Testis (tissue), 3 donors: ENCODE measurements around the gene MYH11. TPM values are rescaled to one million over a fixed set of nuclear protein-coding genes. Genes with fewer than 3 reads are reported as not detected.

Experiments
- DNase-seq: peaks from one replicate; pipeline ENCODE4 v3.0.0-alpha.2; 2019
- H3K27ac ChIP-seq, 2 donors: fragments of 200-600 bp; sonication (generic); one replicate each; pipeline ENCODE4 v1.5.1; 2019
- H3K27me3 ChIP-seq: fragments of 200-600 bp; sonication (generic); one replicate; pipeline ENCODE4 v1.5.1; 2019
- H3K36me3 ChIP-seq: fragments of 200-600 bp; sonication (generic); one replicate; pipeline ENCODE4 v1.5.1; 2017; ENCODE audit warnings: low read depth; ENCODE audit errors: missing control alignments
- H3K4me1 ChIP-seq: fragments of 200-600 bp; sonication (generic); one replicate; pipeline ENCODE4 v1.5.1; 2019
- H3K4me3 ChIP-seq, 2 donors: fragments of 200-600 bp; sonication (generic); one replicate each; pipeline ENCODE4 v1.5.1; 2017 to 2019
- H3K9me3 ChIP-seq: fragments of 200-600 bp; sonication (generic); one replicate; pipeline ENCODE4 v1.5.1; 2017
- POLR2A ChIP-seq: fragments of 450-650 bp; IDR thresholded peaks from one replicate; pipeline ENCODE4 v1.6.1; 2017; ENCODE audit warnings: antibody characterized with exemption, mild to moderate bottlenecking, moderate library complexity
- WGBS, 2 donors: methylation state at CpG; one replicate each; pipeline ENCODE4 v1.1.5; 2018; 5-methylcytosine and 5-hydroxymethylcytosine counted together
- intact Hi-C: fragments of 100-400 bp; cut with DNase I; formaldehyde crosslinking; loops from one replicate; pipeline ENCODE4 v1.15.1; 2023; ENCODE audit warnings: low total_unique reads
- polyA plus RNA-seq: library from polyadenylated mRNA; stranded (reverse); fragments of 350-450 nt; fragmentation: Illumina TruSeq; extraction: RNeasy Lipid Tissue Mini Kit (QIAGEN cat#74804); gene quantifications from one replicate; pipeline ENCODE4 v1.2.3, GENCODE V29; 2014; ENCODE audit warnings: low read depth, low replicate concordance; ENCODE audit not compliant: insufficient read depth
- total RNA-seq, 2 donors: library from RNA; depleted of rRNA; stranded (reverse); fragments of >200 nt; gene quantifications; one replicate each; pipeline ENCODE4 v1.2.3, GENCODE V29; 2016
- TF ChIP-seq, protein P1 (sequence below), 3 experiments: fragments of 450-650 bp in 2 of 3; fragments of 200-600 bp in 1 of 3; sonication (generic) in 1 of 3; IDR thresholded peaks; one replicate each; pipeline ENCODE4 v1.5.1; 2016 to 2019; ENCODE audit warnings: antibody characterized with exemption in 3 of 3, mild to moderate bottlenecking in 2 of 3, moderate library complexity in 1 of 3

Gene MYH11
- total and polyA plus RNA-seq, 3 donors from 2014 or later = 263 to 276 (median 271) TPM

DNA sequence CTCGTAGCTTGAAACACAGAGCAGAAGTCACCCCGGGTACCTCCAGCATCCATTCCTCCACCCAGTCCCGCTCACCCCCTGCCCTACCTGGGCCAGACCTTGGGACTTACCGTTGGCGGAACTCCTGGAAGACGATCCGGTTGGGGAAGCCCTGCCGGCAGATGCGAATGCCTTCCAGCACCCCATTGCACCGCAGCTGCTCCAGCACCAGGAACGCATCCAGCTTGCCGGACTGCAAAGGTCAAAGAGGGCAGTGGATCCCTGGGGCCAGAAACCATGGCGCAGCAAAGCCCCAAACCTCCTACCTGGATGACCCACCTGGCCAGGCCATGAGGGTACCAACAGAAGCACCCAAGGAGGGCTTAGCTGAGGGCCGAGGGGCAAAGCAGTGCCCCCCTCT lies 108.9 kb downstream of the MYH11 start:
- no peak overlapping the region for H3K27ac ChIP-seq
- H3K36me3 ChIP-seq = no peaks in the 10 kb centered on the region
- 86 to 96% methylated on average over 6 to 14 of the region's 14 CpGs for WGBS, 2 donors
- TF ChIP-seq, protein P1, sequence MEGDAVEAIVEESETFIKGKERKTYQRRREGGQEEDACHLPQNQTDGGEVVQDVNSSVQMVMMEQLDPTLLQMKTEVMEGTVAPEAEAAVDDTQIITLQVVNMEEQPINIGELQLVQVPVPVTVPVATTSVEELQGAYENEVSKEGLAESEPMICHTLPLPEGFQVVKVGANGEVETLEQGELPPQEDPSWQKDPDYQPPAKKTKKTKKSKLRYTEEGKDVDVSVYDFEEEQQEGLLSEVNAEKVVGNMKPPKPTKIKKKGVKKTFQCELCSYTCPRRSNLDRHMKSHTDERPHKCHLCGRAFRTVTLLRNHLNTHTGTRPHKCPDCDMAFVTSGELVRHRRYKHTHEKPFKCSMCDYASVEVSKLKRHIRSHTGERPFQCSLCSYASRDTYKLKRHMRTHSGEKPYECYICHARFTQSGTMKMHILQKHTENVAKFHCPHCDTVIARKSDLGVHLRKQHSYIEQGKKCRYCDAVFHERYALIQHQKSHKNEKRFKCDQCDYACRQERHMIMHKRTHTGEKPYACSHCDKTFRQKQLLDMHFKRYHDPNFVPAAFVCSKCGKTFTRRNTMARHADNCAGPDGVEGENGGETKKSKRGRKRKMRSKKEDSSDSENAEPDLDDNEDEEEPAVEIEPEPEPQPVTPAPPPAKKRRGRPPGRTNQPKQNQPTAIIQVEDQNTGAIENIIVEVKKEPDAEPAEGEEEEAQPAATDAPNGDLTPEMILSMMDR (IDR thresholded peaks at IDR 0.05) = no peak
- H3K4me3 ChIP-seq = no peak overlapping the region
- no peaks in the 10 kb centered on the region for H3K9me3 ChIP-seq
- no peaks in the 10 kb centered on the region for H3K4me1 ChIP-seq
- intact Hi-C loops = no loop called here
- no peaks in the 10 kb centered on the region for H3K27me3 ChIP-seq
- DNase-seq = no peak

DNA sequence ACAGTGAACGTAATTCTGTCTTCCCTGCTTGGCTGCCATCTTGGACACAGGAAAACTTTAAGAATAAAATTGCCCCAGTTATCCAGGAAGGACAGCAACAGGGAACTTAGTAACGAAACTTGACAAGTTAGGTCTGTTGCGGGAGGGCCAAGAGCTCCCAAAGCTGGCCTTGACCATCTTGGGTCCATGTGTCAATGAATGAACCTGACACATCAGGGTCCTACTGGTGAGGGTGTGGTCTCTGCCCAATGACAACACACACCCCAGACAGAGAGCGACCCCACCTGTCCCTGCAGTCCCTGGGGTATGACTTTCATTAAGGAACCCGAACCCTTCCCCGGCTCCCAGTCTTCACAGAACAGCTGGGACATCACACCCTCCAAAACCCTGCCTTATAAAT lies 110.5 kb downstream of the MYH11 start:
- H3K4me3 ChIP-seq = no peak overlapping the region
- intact Hi-C loops = no loop called here
- whole genome bisulfite sequencing, 2 donors = 77 to 96% methylated on average over 6 of the region's 6 CpGs
- no peaks in the 10 kb centered on the region for H3K9me3 ChIP-seq
- no peaks in the 10 kb centered on the region for H3K36me3 ChIP-seq
- no peak for TF ChIP-seq POLR2A
- TF ChIP-seq, protein P1 (IDR thresholded peaks at IDR 0.05) = no peak
- no peak for DNase-seq
- no peak overlapping the region for H3K27ac ChIP-seq
- no peaks in the 10 kb centered on the region for H3K4me1 ChIP-seq
- H3K27me3 ChIP-seq = no peaks in the 10 kb centered on the region

DNA sequence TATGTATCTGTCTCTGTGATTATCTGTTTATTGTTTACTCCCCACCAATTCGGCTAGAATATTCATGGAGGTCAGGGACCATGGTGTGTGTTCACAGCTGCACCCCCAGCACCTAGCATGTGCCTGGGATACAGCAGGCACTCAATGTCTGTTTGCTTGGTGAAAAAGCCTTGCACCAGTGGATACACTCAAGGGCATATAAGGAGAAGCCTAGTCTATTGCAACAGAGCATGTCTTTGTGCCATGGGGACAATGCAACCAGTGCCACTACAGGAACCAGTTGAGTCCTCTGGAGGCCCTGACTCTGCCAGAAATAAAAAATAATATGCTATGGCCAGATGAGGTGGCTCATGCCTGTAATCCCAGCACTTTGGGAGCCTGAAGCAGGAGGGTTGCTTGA lies 113.2 kb downstream of the MYH11 start:
- DNase-seq = peak; percentile 38
- H3K9me3 ChIP-seq = no peaks in the 10 kb centered on the region
- 37 to 64% methylated on average over 1 of the region's 1 CpG for WGBS, 2 donors
- H3K4me3 ChIP-seq = no peak overlapping the region
- no peaks in the 10 kb centered on the region for H3K27me3 ChIP-seq
- H3K4me1 ChIP-seq = no peaks in the 10 kb centered on the region
- TF ChIP-seq POLR2A = no peak
- TF ChIP-seq, protein P1 (IDR thresholded peaks at IDR 0.05) = no peak
- intact Hi-C loops = no loop called here
- H3K27ac ChIP-seq = no peak overlapping the region
- H3K36me3 ChIP-seq = no peaks in the 10 kb centered on the region

DNA sequence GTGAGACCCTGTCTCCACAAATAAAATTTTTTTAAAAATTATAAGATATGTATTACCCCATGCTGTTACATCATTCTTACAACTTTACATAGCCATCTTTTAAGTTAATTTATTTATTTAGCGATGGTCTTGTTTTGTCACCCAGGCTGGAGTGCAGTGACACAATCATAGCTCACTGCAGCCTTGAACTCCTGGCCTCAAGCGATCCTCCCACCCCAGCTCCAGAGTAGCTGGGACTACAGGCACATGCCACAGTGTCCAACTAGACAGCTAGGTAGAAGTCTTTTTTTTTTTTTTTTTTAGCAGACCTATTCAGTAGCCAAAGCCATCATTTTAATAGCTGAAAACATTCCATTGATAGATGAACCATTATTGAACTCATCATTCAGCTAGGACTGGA lies 114.1 kb downstream of the MYH11 start:
- H3K4me1 ChIP-seq = no peaks in the 10 kb centered on the region

More for the DNA sequence above, 114.1 kb downstream of the MYH11 start:
- no peak overlapping the region for H3K4me3 ChIP-seq
- 63 to 76% methylated on average over 2 of the region's 2 CpGs for WGBS, 2 donors
- H3K9me3 ChIP-seq = no peaks in the 10 kb centered on the region
- intact Hi-C loops = no loop called here
- no peaks in the 10 kb centered on the region for H3K36me3 ChIP-seq
- H3K27ac ChIP-seq = peak overlapping the region in 1 of 2 donors; percentile 20
- TF ChIP-seq, protein P1 (IDR thresholded peaks at IDR 0.05) = no peak
- TF ChIP-seq POLR2A = no peak
- no peaks in the 10 kb centered on the region for H3K27me3 ChIP-seq
- DNase-seq = no peak
